Pancreas (tissue), 10 donors: Measurements from ENCODE around the gene BPIFB3. TPM values are rescaled to one million over a fixed set of nuclear protein-coding genes. Genes with fewer than 3 reads are reported as not detected.

Experiments used
- ATAC-seq, 4 donors: fragments of 200-7000 bp; cut with Tn5 transposase; one replicate each; pipeline versions ENCODE4 v1.8.0 to v1.9.1; 2020; ENCODE audit warnings: mild to moderate bottlenecking in 4 of 4, moderate library complexity in 4 of 4
- DNase-seq, 6 donors: peaks; one replicate each; pipeline ENCODE4 v3.0.0-alpha.2; 2020
- FAIRE-seq: peaks from 2 replicates; lab custom pipeline; 2012; peaks lifted over from hg19 to GRCh38; lab: Jason Lieb, UNC
- H3K27ac ChIP-seq, 4 donors: fragments of 200-600 bp; sonication (generic); 1 replicate in 3 of 4; 2 replicates in 1 of 4; pipeline versions ENCODE4 v1.5.0 to v1.8.0; 2020
- H3K27me3 ChIP-seq, 4 donors: fragments of 200-600 bp; one replicate each; pipeline ENCODE4 v1.8.0; 2021
- H3K36me3 ChIP-seq, 3 donors: fragments of 200-600 bp; sonication (generic) in 1 of 3; one replicate each; pipeline versions ENCODE4 v1.5.0 to v1.8.0; 2020 to 2021
- H3K4me1 ChIP-seq, 3 donors: fragments of 200-600 bp; one replicate each; pipeline ENCODE4 v1.8.0; 2021
- H3K4me3 ChIP-seq, 4 donors: fragments of 200-600 bp; sonication (generic) in 2 of 4; one replicate each; pipeline versions ENCODE4 v1.5.0 to v1.8.0; 2020 to 2021
- H3K9me3 ChIP-seq, 4 donors: fragments of 200-600 bp; one replicate each; pipeline ENCODE4 v1.8.0; 2021
- WGBS, 2 donors: extraction: QIAGEN DNeasy Blood & Tissue Kit; methylation state at CpG; one replicate each; pipeline ENCODE4 v1.1.7; 2013; 5-methylcytosine and 5-hydroxymethylcytosine counted together
- intact Hi-C, 3 donors: fragments of 100-400 bp; cut with DNase I; formaldehyde crosslinking; loops; one replicate each; pipeline versions ENCODE4 v1.11.1 to v1.14.2; 2022
- polyA plus RNA-seq, 2 donors: library from polyadenylated mRNA; stranded (reverse); fragments of 200-250 nt; gene quantifications; one replicate each; pipeline ENCODE4 v1.2.3, GENCODE V29; 2013
- total RNA-seq, 6 donors: library from RNA; stranded (reverse); fragmentation: NEBNext Ultra II Directional in 4 of 6; extraction: Animal tissue kit (Norgen Biotek cat#: 25700) in 4 of 6; gene quantifications; one replicate each; pipeline versions ENCODE4 v1.2.1 to v1.2.4, GENCODE V29; 2021 to 2023
- TF ChIP-seq, protein P1 (sequence below), 4 donors: fragments of 200-600 bp; sonication (generic) in 3 of 4; IDR thresholded peaks; one replicate each; pipeline versions ENCODE4 v1.5.0 to v1.8.0; 2021; ENCODE audit warnings: antibody characterized with exemption in 4 of 4
- donor health status: healthy with polysubstance abuse.
- donor health status: DM: no; HTN: no; CAD: no; lungs with moderate emphysema.
- donor health status: DM: no; HTN: no; CAD: no.
- donor health status: control.
- donor health status: control.
- donor health status: Bipolar disorder and iron deficiency.
- donor health status: DM: yes; HTN: yes; CAD: no.
- donor health status: DM: no; HTN: no; CAD: no.
- donor health status: DM: no; HTN: no; CAD: no.
- donor health status: DM: yes; HTN: yes; CAD: no.

BPIFB3 gene
- total and polyA plus RNA-seq, 8 donors: not detected

GRCh38 chr20:33069673-33070072 is 16.0 kb downstream of the BPIFB3 start:
- FAIRE-seq (no peak), ATAC-seq (no peak), DNase-seq (no peak)
- TF ChIP-seq, protein P1, sequence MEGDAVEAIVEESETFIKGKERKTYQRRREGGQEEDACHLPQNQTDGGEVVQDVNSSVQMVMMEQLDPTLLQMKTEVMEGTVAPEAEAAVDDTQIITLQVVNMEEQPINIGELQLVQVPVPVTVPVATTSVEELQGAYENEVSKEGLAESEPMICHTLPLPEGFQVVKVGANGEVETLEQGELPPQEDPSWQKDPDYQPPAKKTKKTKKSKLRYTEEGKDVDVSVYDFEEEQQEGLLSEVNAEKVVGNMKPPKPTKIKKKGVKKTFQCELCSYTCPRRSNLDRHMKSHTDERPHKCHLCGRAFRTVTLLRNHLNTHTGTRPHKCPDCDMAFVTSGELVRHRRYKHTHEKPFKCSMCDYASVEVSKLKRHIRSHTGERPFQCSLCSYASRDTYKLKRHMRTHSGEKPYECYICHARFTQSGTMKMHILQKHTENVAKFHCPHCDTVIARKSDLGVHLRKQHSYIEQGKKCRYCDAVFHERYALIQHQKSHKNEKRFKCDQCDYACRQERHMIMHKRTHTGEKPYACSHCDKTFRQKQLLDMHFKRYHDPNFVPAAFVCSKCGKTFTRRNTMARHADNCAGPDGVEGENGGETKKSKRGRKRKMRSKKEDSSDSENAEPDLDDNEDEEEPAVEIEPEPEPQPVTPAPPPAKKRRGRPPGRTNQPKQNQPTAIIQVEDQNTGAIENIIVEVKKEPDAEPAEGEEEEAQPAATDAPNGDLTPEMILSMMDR (IDR thresholded peaks at IDR 0.05): no peak
- H3K9me3 ChIP-seq: no peaks in the 10 kb centered on the region
- H3K27ac ChIP-seq: no peak overlapping the region
- H3K36me3 ChIP-seq: no peaks in the 10 kb centered on the region
- no peaks in the 10 kb centered on the region for H3K27me3 ChIP-seq
- WGBS, 2 donors: 65 to 72% methylated on average over 9 of the region's 9 CpGs
- no peak overlapping the region for H3K4me3 ChIP-seq
- H3K4me1 ChIP-seq: no peaks in the 10 kb centered on the region
- intact Hi-C loops: no loop called here

- no peak for ATAC-seq
- no peak overlapping the region for H3K27ac ChIP-seq
- H3K36me3 ChIP-seq: no peaks in the 10 kb centered on the region
- FAIRE-seq: no peak
- H3K27me3 ChIP-seq: no peaks in the 10 kb centered on the region
- H3K4me1 ChIP-seq: no peaks in the 10 kb centered on the region
- no peak overlapping the region for H3K4me3 ChIP-seq
- DNase-seq: no peak
- no peaks in the 10 kb centered on the region for H3K9me3 ChIP-seq
- intact Hi-C loops: no loop called here
- TF ChIP-seq, protein P1 (IDR thresholded peaks at IDR 0.05): no peak
- WGBS, 2 donors: 69 to 80% methylated on average over 19 of the region's 19 CpGs
Measured at GRCh38 chr20:33070111-33071053, 16.7 kb downstream of the BPIFB3 start.

- no peak for ATAC-seq
- TF ChIP-seq, protein P1 (IDR thresholded peaks at IDR 0.05): no peak
- no peaks in the 10 kb centered on the region for H3K27me3 ChIP-seq
- no peaks in the 10 kb centered on the region for H3K36me3 ChIP-seq
- no peak overlapping the region for H3K27ac ChIP-seq
- no peak overlapping the region for H3K4me3 ChIP-seq
- no peaks in the 10 kb centered on the region for H3K9me3 ChIP-seq
- FAIRE-seq: no peak
- intact Hi-C loops: no loop called here
- DNase-seq: no peak
- 59 to 72% methylated on average over 5 of the region's 5 CpGs for WGBS, 2 donors
- H3K4me1 ChIP-seq: no peaks in the 10 kb centered on the region
Measured at GRCh38 chr20:33071198-33071597, 17.5 kb downstream of the BPIFB3 start.

DNA sequence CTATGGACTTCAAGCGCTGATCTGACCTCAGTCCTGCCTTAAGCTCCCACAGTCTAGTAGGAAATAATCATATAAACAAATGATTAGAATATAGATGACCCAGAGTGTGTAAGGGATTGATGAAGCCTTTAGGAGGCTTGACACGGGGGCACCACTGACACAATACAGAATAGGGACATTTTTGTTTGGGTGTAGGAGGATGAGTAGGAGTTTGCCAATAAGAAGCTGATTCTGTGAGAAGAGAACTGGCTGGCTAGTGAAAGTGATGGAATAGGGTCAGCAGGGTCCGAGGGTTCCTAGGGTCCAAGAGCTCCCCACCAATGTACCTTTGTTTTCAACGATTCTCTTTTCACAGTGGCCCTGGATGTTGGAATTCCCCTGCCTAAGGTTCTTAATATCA is 18.7 kb downstream of the BPIFB3 start:
- 63 to 74% methylated on average over 4 of the region's 4 CpGs for WGBS, 2 donors
- ATAC-seq (no peak), DNase-seq (no peak), FAIRE-seq (no peak)
- intact Hi-C loops: no loop called here
- TF ChIP-seq, protein P1 (IDR thresholded peaks at IDR 0.05): no peak
- H3K9me3 ChIP-seq: no peaks in the 10 kb centered on the region
- no peak overlapping the region for H3K27ac ChIP-seq
- no peaks in the 10 kb centered on the region for H3K36me3 ChIP-seq
- no peaks in the 10 kb centered on the region for H3K4me1 ChIP-seq
- H3K4me3 ChIP-seq: no peak overlapping the region
- H3K27me3 ChIP-seq: no peaks in the 10 kb centered on the region

- ATAC-seq (no peak), DNase-seq (no peak), FAIRE-seq (no peak)
- Histone ChIP-seq H3K27me3 (no peaks in the 10 kb centered on the region), H3K9me3 (no peaks in the 10 kb centered on the region), H3K4me3 (no peak overlapping the region), H3K27ac (no peak overlapping the region), H3K36me3 (no peaks in the 10 kb centered on the region), H3K4me1 (no peaks in the 10 kb centered on the region)
- WGBS, 2 donors: 52 to 71% methylated on average over 2 of the region's 2 CpGs
- TF ChIP-seq, protein P1 (IDR thresholded peaks at IDR 0.05): no peak
- intact Hi-C loops: no loop called here
Measured at GRCh38 chr20:33072813-33073212, 19.1 kb downstream of the BPIFB3 start.
